ENCODE results near the gene KANK4.

GRCh38 chr1:62312698-62313097 lies 6.5 kb downstream of the KANK4 start:
- TF ChIP-seq CTCF (IDR thresholded peaks at IDR 0.05; ENCODE audit: insufficient read depth, low read length, poor library complexity, severe bottlenecking) (no peak), EZH2phosphoT487 (conservative IDR thresholded peaks at IDR 0.05; ENCODE audit: low read length) (no peak)

Measured in SU-DHL-6 (cell line).